ENCODE data around the gene CMKLR1.

CMKLR1 gene

DNA sequence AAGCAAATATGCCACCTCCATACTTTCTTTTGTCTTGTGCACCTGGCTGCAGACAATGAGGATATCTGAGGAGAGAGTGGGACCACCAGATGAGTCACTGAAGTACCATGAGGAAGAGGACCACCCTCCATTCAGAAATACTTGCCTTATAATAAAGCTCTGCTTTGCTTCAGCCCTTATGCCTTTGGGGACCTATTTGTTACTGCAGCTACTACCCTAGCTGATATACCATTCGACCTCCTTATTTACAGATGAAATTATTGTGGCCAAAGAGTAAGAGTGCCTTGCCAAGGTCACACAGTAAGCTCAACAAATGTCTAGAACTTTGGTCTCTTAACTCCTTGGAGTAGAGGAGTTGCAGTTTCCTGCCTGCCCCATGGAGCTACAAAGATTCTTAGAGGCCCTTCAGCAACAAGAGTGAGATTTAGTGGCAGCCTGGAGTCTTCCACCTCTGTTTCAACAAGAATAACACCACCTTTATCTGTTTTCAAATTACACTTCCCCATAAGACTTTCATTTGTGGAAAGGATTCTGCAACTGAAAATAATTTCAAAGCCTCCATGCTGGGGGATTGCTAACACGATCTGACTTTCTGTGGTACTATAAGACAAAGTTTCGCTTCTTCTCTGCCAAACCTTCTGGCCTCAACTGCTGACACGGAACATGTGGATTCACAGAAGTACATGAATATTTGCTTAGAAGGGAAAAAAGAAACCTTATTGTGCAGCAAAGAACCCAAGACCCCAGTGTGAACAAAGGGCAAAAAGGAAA, 3.6 kb downstream of the CMKLR1 start:
- no peak for DNase-seq

DNA sequence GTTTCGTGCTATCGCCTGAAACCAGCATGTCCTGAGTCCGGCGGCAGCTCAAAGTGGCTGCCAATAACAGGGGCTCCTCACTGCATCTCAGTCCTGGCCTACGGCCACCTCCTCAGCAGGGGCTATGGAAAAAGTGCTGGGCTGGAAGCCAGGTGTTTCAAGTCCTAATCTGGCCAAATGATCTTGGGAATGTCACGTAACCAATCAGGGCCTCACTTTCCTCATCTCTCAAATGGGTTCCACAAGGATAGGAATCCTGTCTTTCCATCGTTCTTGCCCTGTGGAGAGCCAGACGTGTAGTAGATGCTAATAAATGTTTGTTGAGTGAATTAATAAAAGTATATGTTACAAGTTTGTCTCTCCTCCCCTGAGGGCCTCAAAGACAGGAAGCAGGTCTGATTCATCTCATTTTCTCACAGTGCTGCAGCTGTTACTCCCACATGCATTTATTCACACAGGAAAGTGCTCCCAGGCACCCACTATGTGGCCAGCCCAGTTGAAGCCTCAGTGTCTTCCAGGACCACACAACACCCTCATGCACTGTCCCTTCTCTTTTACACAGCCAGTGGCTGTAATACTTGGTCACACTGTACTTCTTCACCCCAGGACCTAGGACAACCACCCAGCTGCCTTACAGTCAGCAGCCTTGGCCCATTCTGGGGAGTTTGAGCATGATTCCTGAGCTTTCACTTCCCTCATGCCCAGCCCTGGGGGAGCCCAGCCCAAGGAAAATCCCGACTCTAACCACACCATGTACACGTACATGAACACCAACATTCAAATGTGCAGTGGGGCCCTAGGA, 5.0 kb downstream of the CMKLR1 start:
- DNase-seq: no peak

DNA sequence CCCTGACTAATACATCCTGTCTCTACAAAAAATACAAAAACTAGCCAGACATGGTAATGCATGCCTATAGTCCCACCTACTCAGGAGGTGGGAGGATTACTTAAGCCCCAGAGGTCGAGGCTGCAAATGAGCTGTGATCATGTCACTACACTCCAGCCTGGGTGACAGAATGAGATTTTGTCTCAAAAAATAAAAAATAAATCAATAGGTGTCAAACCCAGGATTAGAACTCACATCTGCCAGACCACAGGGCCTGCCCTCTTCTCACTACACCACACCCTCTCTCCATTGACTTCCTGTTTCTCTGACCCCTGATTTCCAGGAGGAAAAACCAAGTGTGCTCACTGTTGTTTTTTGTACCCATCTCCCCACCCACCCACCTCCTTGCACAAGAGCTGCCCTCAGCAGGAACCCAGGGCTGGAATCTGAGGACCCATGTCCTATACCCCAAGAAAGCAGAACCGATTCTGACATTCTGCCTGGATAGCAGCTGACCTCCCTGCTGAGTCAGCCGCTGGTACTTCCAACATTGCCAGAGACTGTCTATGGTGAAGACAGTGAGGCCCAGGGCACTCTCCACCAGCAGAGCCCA, 6.2 kb downstream of the CMKLR1 start:
- DNase-seq: no peak

DNA sequence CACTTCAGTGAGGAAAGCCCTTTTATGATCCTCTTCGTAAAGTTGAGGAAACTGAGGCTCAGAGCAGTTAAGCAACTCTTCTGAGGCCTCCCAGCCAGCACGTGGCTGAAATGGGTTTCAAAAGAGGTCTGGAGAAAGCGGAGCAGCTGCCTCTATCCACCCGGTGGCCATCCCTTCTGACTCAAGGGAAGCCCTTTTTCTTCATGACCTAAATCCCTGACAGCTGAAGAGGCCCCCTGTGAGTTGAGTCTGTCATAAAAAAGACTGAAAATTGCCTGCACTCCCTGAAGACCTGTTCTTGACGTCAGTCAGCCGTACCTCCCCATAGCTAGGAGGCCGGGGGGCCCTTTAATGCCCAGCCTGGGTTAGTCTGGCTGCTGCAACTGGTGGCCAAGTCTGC, 10.7 kb downstream of the CMKLR1 start:
- no peak for DNase-seq

DNA sequence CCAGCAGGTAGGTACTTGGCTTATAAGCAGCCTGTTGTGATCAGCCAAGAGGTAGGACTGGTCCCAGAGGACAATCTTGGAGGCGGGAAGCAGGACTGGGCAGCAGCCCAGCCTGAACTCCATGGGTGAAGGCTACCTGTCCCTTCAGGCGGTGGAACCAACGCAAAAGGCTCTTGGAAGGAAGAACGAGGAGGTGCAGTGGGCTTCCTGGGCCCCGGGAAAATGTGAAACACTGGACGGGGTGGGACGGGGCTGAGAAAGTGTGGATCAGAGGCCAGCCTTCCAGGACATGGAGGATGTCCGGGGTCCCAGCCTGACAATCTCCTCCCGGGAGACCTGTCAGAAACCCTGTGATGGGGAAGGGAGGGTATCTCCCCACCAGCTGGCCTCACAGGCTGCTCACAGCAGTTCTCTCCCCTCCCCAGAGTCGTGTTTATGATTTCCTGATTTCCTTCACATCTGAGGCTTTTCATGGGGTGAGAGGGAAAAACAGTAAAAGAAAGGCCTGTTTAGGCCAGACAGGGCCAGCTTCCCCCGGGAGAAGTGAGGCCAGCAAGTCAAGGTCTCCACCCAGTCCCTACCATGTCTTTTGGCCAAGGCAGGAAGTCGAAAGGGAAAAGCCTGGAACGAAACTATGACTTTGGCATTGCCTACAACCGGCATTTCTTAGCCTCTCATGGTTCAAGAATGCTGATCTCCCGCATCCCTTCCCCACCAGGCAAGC, 11.3 kb downstream of the CMKLR1 start:
- no peak for DNase-seq

DNA sequence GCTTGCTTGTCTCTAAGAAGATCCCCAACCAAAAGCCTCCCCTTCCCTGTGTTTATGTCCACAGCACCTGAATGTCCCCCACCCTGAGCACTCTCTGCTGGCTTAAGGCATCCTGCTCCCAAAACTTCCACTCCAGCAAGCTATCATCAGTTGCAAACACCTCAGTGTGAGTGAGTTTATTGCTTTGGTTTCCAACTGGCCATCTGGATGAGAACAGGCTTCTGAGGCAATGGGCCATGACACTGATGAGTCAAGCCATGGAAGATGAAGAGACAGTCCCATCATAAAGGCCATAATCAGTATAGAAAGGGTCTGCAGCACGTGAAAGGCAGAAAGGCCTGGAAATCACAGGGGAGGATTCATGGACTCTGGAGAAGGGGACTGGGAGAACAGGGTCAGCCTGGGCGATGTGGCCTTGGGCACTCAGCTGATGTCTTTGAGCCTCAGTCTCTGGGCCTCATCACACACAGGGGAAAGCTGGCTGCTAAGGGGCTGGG, 12.8 kb downstream of the CMKLR1 start:
- no peak for DNase-seq

DNA sequence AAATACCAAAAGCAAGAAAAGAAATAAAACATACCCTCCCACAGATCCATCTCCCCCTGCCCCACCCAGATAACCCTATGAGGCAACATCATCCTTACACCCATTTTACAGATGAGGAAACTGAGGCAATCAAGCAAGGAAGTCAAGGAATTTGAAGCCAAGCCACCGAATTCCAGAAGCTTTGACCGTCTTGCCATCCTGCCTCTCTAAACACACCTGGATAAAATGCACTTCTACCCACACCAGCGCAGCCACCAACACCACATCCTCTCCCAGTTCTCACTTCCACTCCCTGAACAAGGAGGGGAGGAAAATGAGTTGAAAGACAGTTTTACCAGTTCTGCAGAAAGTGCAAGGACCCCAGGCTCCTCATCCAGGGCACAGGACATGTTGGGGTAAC, 13.6 kb downstream of the CMKLR1 start:
- no peak for DNase-seq

DNA sequence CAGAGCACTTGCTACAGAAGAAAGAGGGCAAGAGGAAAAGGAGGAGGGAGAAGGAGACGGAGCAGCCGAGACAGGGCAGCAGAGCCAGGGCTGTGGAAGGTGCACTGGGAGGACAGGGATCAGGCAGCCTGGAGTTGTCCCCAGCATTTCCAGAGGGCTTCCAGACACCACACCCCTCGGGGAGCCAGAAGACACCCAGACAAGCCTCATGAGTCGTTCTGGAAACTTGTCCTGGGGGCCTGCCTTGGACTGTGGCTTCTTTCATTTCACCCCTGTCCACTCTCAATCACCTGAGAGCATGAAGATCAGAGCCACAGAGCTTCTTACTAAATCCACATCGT, 14.1 kb downstream of the CMKLR1 start:
- DNase-seq: no peak

DNA sequence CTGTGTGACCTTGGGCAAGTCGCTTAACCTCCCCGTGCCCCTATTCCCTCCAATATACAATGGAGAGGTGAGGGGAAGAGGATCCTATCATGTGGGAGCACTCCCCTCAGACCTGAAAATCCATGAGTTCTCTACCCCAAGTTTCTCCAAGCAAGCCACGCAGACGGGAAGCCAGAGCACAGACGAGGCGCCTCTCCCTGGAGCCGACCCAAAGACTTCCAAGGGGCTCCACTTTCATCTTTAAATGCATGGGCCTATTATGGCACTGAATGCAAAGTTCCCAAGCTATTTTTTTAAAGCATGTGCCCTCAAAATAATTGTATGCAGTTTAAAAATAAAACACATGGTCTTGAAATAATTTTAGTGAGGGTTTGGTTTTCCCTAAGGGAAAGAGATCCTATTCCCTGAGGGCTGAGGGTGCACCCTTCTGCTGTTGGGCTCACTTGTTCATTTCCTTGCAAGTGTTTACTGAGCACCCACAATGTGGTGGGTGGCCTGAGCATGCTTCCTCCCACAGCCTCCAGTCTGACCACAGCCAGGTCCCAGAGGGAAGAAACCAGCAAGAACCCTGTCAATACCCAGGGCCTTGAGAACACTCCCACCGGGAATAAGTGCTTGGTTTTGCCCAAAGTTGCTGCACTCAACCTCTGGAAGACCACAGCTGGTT, 14.6 kb downstream of the CMKLR1 start:
- no peak for DNase-seq

DNA sequence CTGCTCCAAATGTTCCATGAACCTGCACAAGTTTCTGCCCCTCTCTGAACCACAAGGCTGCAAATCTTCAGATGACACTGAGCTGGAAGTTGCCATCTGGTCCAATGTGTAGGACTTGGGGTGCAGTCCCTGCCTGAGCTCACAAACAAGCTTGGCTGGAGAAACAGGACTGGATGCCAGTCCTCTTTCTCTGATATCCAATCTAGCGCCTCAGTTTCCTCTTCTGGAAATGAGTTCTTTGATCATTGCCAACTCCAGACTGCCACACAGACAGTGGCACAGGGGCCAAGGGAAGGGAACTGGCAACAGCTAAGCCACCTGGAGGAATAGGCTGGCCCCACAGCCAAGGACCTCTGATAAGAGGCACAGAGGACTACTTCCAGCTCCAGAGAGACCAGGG, 15.5 kb downstream of the CMKLR1 start:
- no peak for DNase-seq

DNA sequence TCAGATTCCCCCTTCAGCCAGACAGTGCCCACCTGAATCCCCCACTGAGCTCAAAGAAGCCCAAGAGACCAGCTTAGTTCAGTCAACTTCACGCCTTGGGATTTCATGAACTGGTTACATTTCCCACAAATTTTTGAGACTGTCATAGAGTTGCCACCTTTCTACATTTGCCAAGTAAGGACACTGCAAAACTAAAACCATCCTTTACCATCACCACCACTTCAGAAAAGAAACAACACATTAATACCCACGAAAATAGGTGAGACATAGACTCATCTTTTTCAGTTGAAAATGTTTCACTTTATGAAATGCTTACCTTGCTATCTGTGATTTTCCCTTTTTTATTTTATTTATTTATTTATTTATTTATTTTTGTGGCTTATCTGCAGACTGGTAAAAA, 16.1 kb downstream of the CMKLR1 start:
- no peak for DNase-seq

DNA sequence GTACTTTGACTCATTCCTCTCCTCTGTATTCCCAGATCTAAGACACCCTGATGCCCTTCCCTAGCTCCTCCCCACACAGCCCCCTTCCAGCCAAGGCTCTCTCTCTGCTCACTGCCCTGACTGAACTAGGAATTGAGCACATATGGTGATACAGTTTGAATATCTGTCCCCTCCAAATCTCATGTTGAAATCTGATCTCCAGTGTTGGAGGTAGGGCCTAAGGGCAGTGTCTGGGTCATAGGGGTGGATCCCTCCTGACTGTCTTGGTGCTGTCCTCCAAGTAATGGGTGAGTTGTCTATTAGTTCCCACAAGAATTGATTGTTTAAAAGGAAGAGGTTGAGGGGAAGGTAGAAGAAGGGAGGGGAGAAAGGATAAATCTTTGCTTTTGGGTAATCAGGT, 17.4 kb downstream of the CMKLR1 start:
- DNase-seq: no peak

DNA sequence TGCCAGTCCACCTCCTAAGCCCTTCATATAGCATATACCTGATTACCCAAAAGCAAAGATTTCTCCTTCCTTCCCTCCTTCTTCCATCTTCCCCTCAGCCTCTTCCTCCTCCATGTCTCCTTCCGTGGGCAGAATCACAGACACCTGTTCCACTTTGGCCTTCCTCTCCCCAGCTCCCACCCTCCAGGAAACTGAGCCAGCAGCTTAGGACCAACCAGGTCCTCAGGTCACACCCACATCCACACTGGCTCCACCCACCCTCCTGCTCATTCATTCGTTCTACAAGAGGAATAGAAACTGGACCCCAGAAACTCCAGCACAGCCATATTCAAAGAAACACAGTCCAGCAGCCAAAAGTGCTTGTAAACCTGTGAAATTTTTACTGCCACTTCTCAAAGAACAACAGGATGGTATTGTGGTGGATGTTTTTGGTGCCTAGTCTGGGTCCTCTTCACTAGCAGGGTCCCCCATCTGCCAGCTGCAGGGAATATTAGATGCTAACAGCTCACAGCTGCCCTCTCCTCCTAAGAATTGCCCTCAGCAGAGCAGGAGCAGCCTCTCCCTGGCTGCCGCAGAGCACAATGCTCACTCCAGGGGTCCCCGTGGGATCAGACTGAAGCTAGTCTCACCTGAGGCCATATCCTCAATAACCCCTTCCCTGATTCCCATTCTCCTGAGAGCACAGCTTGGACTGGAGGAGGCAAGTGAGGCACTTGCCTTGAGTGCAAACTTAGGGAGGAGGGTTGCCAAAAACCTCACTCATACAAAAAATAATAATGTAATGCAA, 18.4 kb downstream of the CMKLR1 start:
- DNase-seq: no peak

DNA sequence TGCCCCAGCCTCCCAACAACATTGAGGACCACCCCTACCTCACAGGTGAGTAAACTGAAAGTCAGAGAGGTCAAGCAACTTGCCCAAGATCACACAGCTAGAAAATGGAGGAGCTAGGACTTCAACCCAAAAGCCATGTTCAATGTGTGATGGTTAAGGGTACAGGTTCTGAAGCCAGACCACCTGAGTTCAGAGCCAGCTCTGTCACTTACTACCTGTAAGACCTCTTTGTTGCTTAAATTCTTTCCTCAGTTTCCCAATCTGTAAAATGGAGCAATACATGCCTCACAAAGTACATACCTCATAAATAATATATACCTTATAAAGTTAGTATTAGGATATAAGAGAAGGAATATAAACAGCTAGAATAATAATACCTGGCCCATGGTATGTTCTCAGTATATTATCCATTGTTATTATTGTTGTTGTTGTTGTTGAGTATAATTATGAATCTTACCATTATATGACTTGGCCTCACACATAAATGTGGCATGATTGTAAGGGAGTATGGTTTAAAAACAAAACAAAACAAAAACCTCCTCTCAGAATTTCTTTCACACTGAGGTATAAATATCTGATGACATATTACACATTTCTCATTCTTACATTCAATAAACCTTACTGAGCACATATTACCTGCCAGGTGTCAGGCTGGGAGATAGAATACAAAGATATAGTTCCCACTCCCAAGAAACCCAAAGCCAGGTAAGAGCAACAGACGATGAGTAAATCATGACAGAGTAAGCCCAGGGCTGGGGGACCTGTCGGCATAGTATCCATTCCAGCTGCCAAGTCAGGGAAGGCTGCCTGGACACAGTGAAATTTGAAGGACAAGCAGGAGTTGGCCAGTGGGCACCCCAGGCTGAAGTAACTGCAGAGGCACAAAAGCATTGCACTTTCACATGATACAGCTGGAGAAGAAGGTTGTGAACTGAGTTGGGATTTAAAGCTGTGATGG, 19.6 kb downstream of the CMKLR1 start:
- no peak for DNase-seq

DNA sequence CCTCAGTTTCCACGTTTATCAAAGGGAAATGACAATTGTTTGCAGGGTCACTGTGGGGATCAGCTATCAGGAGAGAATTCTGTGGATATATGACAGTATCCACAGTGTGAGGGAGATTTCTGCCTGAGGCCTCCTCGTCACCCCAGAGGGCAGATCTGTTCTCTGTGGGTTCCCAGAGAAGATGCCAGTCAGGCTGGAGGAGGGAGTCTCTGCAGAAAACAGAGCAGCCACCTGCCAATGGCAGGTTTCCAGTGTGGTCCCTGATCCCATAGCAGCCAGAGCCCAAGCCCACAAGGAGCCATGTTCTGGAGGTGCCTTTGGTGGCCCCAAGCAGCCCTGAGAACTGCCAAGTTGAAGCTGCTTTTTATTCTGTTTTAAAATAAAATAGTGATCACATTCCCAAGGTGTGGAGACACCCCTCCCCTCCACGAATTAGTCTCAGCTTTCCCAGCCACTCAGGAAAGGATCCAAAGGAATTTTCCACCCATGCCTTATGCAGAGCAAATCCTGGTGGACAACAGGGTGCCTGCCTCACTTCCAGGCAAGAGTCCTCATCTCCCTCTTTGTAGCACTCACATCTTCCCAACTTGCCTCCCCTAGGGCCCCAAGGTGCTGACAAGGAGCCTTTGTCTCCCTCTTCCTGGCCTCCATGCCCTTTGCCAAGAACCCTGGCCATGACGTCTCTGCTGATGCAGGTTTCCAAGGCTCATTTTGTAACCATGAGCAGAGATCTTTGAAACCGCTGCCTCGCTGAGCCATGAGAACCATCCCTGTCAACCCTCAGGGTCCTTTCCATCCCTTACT, 20.4 kb downstream of the CMKLR1 start:
- DNase-seq: no peak

DNA sequence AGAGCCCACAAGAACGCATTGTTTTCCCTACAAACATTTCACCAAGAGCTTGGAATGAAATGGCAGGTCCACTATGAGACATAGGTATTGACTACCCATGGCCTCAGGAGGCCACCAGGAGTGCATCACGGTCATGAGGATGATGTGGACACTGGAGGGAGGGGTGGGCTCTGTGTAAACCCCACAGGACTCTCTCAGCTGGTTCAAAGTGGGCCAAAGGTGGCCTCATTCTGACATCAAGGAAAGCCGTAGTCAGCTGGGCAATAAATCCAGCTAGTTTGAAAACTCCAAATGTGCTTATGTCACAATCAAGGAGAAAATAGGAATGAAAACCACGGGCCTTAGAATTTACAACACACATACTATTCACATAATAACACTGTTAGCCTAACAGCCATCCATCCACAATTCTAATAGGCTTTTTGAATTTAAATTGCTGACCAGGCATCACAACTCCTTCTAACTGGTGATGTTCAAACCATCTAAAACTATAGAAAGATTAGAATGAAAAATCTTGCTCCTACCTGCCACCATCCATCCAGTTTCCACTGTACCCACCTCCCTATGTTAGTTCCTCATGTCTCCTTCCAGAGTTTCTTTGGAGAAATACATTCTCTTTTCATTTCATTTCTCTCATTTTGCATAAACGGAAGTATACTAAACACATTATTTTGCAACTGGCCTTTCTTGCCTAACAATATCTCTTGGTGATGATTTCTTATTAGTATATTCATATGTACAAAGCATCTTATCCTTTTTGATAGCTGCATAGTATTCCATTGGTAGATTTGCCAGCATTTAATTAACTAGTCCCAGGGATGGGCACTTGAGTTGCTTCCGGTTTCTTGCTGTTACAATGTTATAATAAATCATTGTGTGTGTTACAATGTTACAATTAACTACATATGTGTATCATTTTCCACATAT, 21.5 kb downstream of the CMKLR1 start:
- DNase-seq: no peak

DNA sequence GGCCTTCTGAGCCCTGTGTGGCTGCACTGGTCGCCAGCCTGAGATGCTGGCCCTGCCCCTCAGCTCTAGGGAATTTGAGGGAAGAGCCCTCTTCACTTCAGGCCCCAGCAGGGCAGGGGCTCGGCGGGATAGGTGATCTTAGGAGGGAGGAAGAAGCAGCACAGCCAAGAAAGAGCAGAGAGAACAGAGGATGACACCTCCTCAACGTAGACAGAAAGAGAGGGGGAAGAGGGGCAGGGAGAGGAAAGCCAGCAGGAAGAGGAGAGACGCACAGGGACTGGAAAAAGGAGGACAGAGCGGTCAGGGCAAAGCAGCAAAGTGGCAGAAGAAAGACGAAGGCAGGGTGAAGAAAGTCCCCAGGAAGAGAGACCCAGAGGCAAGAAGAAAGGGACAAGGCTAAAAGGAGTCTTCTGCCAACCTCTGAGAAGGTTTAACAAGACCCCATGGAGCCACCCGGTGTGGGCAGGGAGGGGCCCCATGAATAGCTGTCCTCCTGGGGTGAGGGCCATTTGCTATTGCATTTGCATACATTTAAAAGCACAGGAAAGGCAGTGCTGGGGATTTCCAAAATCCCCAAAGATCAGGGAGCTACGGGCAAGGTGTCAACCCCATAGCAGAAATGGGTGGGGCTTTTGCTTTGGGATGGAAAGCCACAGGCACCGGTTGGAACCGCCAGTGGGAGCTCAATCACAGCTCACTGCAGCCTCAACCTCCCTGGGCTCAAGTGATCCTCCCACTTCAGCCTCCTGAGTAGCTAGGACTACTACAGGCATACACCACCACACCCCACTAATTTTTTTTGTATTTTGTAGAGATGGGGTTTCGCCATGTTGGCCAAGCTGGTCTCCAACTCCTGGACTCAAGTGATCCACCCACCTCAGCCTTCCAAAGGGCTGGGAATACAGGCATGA, 22.7 kb downstream of the CMKLR1 start:
- no peak for DNase-seq
